Measurements from ENCODE around the gene KRTAP5-1. TPM values are rescaled to one million over a fixed set of nuclear protein-coding genes. Genes with fewer than 3 reads are reported as not detected.
"Not testable (repeated sequence)": the region's sequence is repeated elsewhere in the genome, so short reads cannot be mapped to it uniquely, and the experiment has no call there.

KRTAP5-1 gene, protein sequence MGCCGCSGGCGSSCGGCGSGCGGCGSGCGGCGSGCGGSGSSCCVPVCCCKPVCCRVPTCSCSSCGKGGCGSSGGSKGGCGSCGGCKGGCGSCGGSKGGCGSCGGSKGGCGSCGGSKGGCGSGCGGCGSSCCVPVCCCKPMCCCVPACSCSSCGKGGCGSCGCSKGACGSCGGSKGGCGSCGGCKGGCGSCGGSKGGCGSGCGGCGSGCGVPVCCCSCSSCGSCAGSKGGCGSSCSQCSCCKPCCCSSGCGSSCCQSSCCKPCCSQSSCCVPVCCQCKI
- not detected for total RNA-seq

DNA sequence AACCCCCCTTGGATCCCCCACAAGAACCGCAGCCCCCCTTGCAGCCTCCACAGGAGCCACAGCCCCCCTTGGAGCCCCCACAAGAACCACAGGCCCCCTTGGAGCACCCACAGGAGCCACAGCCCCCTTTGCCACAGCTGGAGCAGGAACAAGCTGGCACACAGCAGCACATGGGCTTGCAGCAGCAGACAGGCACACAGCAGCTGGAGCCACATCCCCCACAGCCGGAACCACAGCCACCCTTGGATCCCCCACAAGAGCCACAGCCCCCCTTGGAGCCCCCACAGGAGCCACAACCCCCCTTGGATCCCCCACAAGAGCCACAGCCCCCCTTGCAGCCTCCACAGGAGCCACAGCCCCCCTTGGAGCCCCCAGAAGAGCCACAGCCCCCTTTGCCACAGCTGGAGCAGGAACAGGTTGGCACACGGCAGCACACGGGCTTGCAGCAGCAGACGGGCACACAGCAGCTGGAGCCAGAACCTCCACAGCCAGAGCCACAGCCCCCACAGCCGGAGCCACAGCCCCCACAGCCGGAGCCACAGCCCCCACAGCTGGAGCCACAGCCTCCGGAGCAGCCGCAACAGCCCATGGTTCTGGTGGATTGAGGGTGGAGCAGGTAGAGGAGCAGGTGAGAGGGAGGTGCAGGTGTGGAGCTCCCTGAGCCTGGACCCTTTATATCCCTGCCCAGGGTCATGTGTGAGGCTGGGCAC is at the start of gene KRTAP5-1:
KRTAP5-1 (minus strand) TSS at position 623 of the 710 bp plus-strand sequence; CDS start at position 589, 34 bp downstream.
- ATAC-seq; intact Hi-C loops (cut with micrococcal nuclease); POLR2A ChIA-PET; H3K9me3 Mint-ChIP-seq; H3K36me3 Mint-ChIP-seq (ENCODE audit: low read depth); DNase-seq; H3K4me3 Mint-ChIP-seq; H3K27ac Mint-ChIP-seq: not testable (repeated sequence)
- Mint-ChIP-seq H3K4me1 (ENCODE audit: low read depth) (peaks cover 20% of the 10 kb centered on the region), H3K27me3 (peaks cover 10% of the 10 kb centered on the region)
- CTCF ChIA-PET, result interaction anchor here (2.8 kb wide), 1 partner anchor 10 kb away, joined by 7 read pairs; no protein-coding TSS in a partner anchor

- ChIA-PET CTCF (interaction anchor here (2.6 kb wide), 1 partner anchor 19 kb away, joined by 13 read pairs; no protein-coding TSS in a partner anchor), POLR2A (no interaction called here)
- DNase-seq, result no peak
- Mint-ChIP-seq H3K9me3 (no peaks in the 10 kb centered on the region), H3K36me3 (ENCODE audit: low read depth) (no peaks in the 10 kb centered on the region), H3K27ac (no peak overlapping the region), H3K27me3 (peaks cover 10% of the 10 kb centered on the region), H3K4me3 (no peak overlapping the region), H3K4me1 (ENCODE audit: low read depth) (no peaks in the 10 kb centered on the region)
- intact Hi-C loops (cut with micrococcal nuclease), result no loop called here
- TF ChIP-seq, protein P1, sequence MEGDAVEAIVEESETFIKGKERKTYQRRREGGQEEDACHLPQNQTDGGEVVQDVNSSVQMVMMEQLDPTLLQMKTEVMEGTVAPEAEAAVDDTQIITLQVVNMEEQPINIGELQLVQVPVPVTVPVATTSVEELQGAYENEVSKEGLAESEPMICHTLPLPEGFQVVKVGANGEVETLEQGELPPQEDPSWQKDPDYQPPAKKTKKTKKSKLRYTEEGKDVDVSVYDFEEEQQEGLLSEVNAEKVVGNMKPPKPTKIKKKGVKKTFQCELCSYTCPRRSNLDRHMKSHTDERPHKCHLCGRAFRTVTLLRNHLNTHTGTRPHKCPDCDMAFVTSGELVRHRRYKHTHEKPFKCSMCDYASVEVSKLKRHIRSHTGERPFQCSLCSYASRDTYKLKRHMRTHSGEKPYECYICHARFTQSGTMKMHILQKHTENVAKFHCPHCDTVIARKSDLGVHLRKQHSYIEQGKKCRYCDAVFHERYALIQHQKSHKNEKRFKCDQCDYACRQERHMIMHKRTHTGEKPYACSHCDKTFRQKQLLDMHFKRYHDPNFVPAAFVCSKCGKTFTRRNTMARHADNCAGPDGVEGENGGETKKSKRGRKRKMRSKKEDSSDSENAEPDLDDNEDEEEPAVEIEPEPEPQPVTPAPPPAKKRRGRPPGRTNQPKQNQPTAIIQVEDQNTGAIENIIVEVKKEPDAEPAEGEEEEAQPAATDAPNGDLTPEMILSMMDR (IDR thresholded peaks at IDR 0.05), result no peak
- no peak for ATAC-seq
These were observed 48.8 kb upstream of the KRTAP5-1 start for GRCh38 chr11:1633864-1634263.

DNA sequence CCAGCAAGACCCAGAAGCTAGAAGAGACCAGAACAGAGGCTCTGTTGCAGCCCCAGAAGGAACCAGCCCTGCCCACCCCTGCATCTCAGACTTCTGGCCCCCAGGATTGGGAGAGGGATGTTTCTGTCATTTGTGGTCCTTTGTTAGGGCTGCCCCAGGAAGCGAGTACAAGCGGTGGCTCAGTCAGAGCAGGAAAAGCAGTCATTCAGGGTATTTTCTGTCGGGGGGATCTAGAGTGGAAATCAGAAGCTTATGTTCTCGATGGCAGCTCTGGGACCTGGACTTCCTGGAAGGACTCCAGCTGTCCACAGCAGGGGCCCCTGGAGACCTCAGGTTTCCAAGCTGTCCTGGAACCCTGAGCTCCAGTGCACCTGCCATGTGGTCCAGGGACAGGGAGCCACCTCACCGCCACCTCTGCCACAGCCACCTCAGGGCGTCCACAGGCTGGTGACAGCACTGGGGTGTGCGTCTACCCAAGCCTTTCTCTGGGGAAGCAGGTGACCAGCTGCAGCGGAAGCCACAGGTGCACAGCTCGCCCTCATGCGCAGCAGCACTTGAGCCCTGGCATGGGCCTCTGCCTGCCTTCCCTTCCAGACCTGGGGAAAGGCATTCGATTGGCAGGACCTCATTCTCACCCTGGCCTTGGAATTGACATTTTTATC is 47.1 kb upstream of the KRTAP5-1 start:
- intact Hi-C loops (cut with micrococcal nuclease), result no loop called here
- TF ChIP-seq, protein P1 (IDR thresholded peaks at IDR 0.05), result no peak
- H3K36me3 Mint-ChIP-seq (ENCODE audit: low read depth), result no peaks in the 10 kb centered on the region
- H3K9me3 Mint-ChIP-seq, result no peaks in the 10 kb centered on the region
- CTCF ChIA-PET, result interaction anchor here (0.6 to 3.1 kb wide), 4 partner anchors 8 to 57 kb away, joined by 3 to 28 read pairs (median 12); no protein-coding TSS in a partner anchor
- POLR2A ChIA-PET, result interaction anchor here (1.5 kb wide), 1 partner anchor 58 kb away, joined by 5 read pairs; no protein-coding TSS in a partner anchor
- no peak overlapping the region for H3K27ac Mint-ChIP-seq
- no peak overlapping the region for H3K4me3 Mint-ChIP-seq
- ATAC-seq (no peak), DNase-seq (no peak)
- H3K27me3 Mint-ChIP-seq, result peaks cover 14% of the 10 kb centered on the region
- no peaks in the 10 kb centered on the region for H3K4me1 Mint-ChIP-seq (ENCODE audit: low read depth)

DNA sequence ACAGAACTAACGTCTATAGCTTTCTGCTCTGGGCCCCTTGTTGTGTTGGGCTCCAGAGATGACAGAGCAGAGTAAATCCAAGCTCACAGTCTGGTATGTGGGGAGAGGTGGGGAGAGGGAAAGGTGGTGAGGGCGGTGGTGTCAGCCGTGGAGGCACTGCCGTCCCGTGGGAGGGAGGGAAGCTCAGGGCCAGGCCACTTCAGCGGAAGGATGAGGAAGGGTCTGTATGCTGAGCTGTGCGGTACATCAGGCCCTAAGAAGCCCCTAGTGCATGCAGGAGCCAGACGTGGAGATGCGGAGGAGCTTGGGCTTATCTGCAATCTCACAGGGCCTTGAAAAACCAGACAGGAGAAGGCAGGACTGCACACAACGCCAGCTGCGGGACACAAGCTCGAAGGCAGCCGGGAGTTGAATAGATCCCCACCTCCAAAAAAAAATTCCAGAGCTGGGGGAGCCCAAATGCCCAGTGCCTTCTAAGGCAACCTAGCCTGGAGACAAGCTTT is 46.0 kb upstream of the KRTAP5-1 start:
- no peaks in the 10 kb centered on the region for H3K4me1 Mint-ChIP-seq (ENCODE audit: low read depth)
- no peak overlapping the region for H3K27ac Mint-ChIP-seq
- DNase-seq (no peak), ATAC-seq (no peak)
- H3K4me3 Mint-ChIP-seq, result no peak overlapping the region
- intact Hi-C loops (cut with micrococcal nuclease), result no loop called here
- no peaks in the 10 kb centered on the region for H3K9me3 Mint-ChIP-seq
- no peaks in the 10 kb centered on the region for H3K36me3 Mint-ChIP-seq (ENCODE audit: low read depth)
- H3K27me3 Mint-ChIP-seq, result peaks cover 13% of the 10 kb centered on the region
- TF ChIP-seq, protein P1 (IDR thresholded peaks at IDR 0.05), result no peak
- ChIA-PET CTCF (interaction anchor here (1.2 to 3.1 kb wide), 6 partner anchors 9 to 85 kb away, joined by 3 to 28 read pairs (median 14); no protein-coding TSS in a partner anchor), POLR2A (interaction anchor here (1.5 kb wide), 1 partner anchor 56 kb away, joined by 5 read pairs; no protein-coding TSS in a partner anchor)

DNA sequence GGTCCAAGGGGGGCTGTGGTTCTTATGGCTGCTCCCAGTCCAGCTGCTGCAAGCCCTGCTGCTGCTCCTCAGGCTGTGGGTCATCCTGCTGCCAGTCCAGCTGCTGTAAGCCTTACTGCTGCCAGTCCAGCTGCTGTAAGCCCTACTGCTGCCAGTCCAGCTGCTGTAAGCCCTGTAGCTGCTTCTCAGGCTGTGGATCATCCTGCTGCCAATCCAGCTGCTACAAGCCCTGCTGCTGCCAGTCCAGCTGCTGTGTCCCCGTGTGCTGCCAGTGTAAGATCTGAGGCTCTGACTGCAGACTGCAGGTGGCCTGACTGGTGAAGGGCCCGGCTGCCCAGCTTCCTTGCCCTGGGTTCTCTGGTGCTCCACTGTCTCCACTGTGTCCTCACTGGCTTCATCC is 45.2 kb upstream of the KRTAP5-1 start:
- Mint-ChIP-seq H3K9me3 (no peaks in the 10 kb centered on the region), H3K4me3 (no peak overlapping the region), H3K27me3 (peaks cover 13% of the 10 kb centered on the region), H3K27ac (no peak overlapping the region), H3K36me3 (ENCODE audit: low read depth) (no peaks in the 10 kb centered on the region), H3K4me1 (ENCODE audit: low read depth) (no peaks in the 10 kb centered on the region)
- intact Hi-C loops (cut with micrococcal nuclease), result no loop called here
- CTCF ChIA-PET, result interaction anchor here (1.3 to 3.1 kb wide), 5 partner anchors 9 to 84 kb away, joined by 3 to 28 read pairs (median 18); no protein-coding TSS in a partner anchor
- ATAC-seq (no peak), DNase-seq (no peak)
- TF ChIP-seq, protein P1 (IDR thresholded peaks at IDR 0.05), result no peak
- POLR2A ChIA-PET, result no interaction called here

All from activated CD8-positive, alpha-beta T cell treated with anti-CD3 and anti-CD28 coated beads for 36 hours (primary cell).